HEK293T (cell line): Measurements from ENCODE around the gene EIPR1.

ENCODE experiments used
- CTCF ChIA-PET: fragments of 350-600 bp; formaldehyde crosslinking; extraction: SDS; loops from one replicate; lab custom pipeline; 2021; ENCODE audit warnings: antibody characterized with exemption, inconsistent platforms; lab: Yijun Ruan, JAX
- POLR2A ChIA-PET: fragments of 350-600 bp; formaldehyde crosslinking; extraction: SDS; loops from one replicate; lab custom pipeline; 2020; ENCODE audit warnings: antibody characterized with exemption, inconsistent platforms; lab: Yijun Ruan, JAX
- DNase-seq: peaks from one replicate; pipeline ENCODE4 v3.0.0; 2012; ENCODE audit warnings: mixed read lengths; ENCODE audit errors: extremely low spot score
- ARNT ChIP-seq: fragments of 450-650 bp; IDR thresholded peaks from 2 replicates; pipeline ENCODE4 v1.6.1; 2017; ENCODE audit warnings: mild to moderate bottlenecking
- BHLHE40 ChIP-seq: fragments of 450-650 bp; IDR thresholded peaks from 2 replicates; pipeline ENCODE4 v1.6.1; 2016; ENCODE audit warnings: mild to moderate bottlenecking, moderate library complexity, borderline replicate concordance
- CTBP1 ChIP-seq: fragments of 450-650 bp; IDR thresholded peaks from 2 replicates; pipeline ENCODE4 v1.6.1; 2016; ENCODE audit warnings: borderline replicate concordance
- ELF4 ChIP-seq: fragments of 450-650 bp; IDR thresholded peaks from 2 replicates; pipeline ENCODE4 v1.6.1; 2017; ENCODE audit warnings: antibody characterized with exemption
- FOXA1 ChIP-seq: fragments of 450-650 bp; IDR thresholded peaks from 2 replicates; pipeline ENCODE4 v1.6.1; 2016; ENCODE audit warnings: mild to moderate bottlenecking
- FOXK2 ChIP-seq: fragments of 450-650 bp; IDR thresholded peaks from 2 replicates; pipeline ENCODE4 v1.6.1; 2016; ENCODE audit warnings: mild to moderate bottlenecking
- FOXM1 ChIP-seq: fragments of 450-650 bp; IDR thresholded peaks from 2 replicates; pipeline ENCODE4 v1.6.1; 2017; ENCODE audit warnings: mild to moderate bottlenecking, borderline replicate concordance
- HDGF ChIP-seq: fragments of 450-650 bp; IDR thresholded peaks from 2 replicates; pipeline ENCODE4 v1.6.1; 2017; ENCODE audit warnings: antibody characterized with exemption, borderline replicate concordance
- L3MBTL2 ChIP-seq: fragments of 450-650 bp; conservative IDR thresholded peaks from 2 replicates; pipeline ENCODE4 v1.6.1; 2016; ENCODE audit warnings: mild to moderate bottlenecking
- LEF1 ChIP-seq: fragments of 450-650 bp; IDR thresholded peaks from 2 replicates; pipeline ENCODE4 v1.6.1; 2017; ENCODE audit warnings: mild to moderate bottlenecking, borderline replicate concordance
- NFRKB ChIP-seq: fragments of 450-650 bp; IDR thresholded peaks from 2 replicates; pipeline ENCODE4 v1.6.1; 2016; ENCODE audit warnings: mild to moderate bottlenecking, moderate library complexity
- PKNOX1 ChIP-seq: fragments of 450-650 bp; IDR thresholded peaks from 2 replicates; pipeline ENCODE4 v1.6.1; 2016
- SP1 ChIP-seq: fragments of 450-650 bp; IDR thresholded peaks from 2 replicates; pipeline ENCODE4 v1.6.1; 2017
- SUZ12 ChIP-seq: fragments of 450-650 bp; IDR thresholded peaks from 2 replicates; pipeline ENCODE4 v1.6.1; 2016; ENCODE audit warnings: mild to moderate bottlenecking
- TARDBP ChIP-seq: fragments of 450-650 bp; IDR thresholded peaks from 2 replicates; pipeline ENCODE4 v1.6.1; 2016
- ZNF384 ChIP-seq: fragments of 450-650 bp; IDR thresholded peaks from 2 replicates; pipeline ENCODE4 v1.6.1; 2016

The EIPR1 gene

DNA sequence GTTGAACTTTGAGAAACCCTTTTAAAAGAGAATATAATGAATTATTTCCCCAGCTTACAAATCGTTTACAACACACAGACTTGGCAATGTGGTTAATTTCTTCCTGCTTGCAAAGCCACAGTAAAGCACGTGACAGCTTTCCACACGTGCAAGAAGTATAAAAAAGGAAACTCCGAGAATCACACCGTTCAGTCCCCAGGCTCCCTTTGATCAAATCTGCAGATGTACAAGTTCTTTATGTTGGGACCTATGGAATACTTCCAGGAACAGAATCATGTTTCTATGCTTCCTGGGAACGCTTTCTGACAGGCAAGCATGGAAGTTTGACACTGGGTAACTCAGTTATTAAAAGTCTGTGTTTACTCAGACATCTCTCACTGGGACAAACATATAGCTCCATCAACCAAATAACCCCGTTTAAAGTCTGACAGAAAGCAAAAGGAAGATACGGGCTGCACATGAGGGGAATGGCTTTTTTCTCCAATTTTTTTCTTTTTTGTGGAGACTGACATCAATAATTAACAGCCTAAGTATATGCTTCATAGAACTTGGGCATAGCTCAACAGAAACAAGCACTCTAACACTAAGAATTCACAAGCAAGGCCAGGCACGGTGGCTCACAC is 134.8 kb downstream of the EIPR1 start:
- ChIA-PET CTCF (interaction anchor here (0.6 to 0.7 kb wide), 2 partner anchors 13 to 17 kb away, joined by 3 read pairs; no protein-coding TSS in a partner anchor), POLR2A (no interaction called here)
- DNase-seq, result no peak
- TF ChIP-seq FOXK2 (no peak), HDGF (no peak), BHLHE40 (no peak), SP1 (no peak), TARDBP (no peak)

- no peak for DNase-seq
- no peak for TF ChIP-seq LEF1
- POLR2A ChIA-PET, result no interaction called here
- CTCF ChIA-PET, result interaction anchor here (0.6 kb wide), 1 partner anchor 18 kb away, joined by 3 read pairs; no protein-coding TSS in a partner anchor
Measured at GRCh38 chr2:3241971-3242746, 135.5 kb downstream of the EIPR1 start.

DNA sequence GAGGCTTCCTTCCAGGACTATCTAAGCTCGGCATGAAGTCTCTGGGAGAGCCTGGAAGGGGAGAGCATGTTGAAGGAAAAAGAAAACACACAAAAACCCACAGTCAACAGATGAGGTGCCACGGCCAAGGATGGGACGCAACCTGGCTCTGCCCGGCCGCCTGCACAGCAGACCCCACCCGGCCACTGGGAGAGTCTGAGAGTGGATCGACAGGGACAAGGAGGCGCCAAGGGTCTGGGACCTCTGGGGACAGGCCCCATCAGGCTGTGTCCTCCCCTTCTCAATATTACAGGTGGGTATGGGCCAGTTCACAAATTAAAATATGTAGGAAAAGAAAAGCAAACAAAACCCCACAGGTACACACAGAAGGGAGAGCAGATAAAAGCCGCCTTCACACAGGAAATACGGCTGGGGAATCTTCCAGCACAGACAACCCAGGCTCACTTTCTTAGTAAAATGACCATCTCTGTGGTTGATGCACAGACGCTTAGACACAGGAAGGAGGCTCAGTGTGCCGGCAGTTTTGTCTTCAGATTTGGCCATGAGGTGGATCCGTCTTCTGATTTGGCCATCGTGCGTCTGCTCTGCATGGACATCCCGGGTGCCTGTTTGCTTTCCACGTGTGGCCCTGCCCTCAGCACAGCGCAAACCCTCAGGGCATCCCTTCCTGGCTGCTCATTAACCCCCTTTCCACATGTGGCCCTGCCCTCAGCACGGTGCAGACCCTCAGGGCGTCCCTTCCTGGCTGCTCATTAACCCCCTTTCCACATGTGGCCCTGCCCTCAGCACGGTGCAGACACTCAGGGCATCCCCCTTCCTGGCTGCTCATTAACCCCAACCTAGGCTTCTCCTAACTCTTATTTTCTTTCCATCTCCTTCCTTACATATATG is 138.4 kb downstream of the EIPR1 start:
- ChIA-PET POLR2A (no interaction called here), CTCF (no interaction called here)
- TF ChIP-seq FOXA1, result no peak
- no peak for TF ChIP-seq ZNF384
- TF ChIP-seq TARDBP, result no peak
- TF ChIP-seq PKNOX1, result no peak
- TF ChIP-seq CTBP1, result no peak
- TF ChIP-seq LEF1, result no peak
- TF ChIP-seq NFRKB, result no peak
- TF ChIP-seq L3MBTL2, result no peak
- TF ChIP-seq FOXK2, result no peak
- no peak for TF ChIP-seq BHLHE40
- no peak for DNase-seq

GRCh38 chr2:3236300-3237045 is 141.1 kb downstream of the EIPR1 start:
- TF ChIP-seq ELF4 (no peak), SP1 (no peak), L3MBTL2 (no peak), ARNT (no peak), ZNF384 (no peak), NFRKB (no peak), BHLHE40 (no peak), PKNOX1 (no peak), FOXK2 (no peak), LEF1 (no peak), HDGF (no peak), TARDBP (no peak), SUZ12 (no peak), CTBP1 (no peak), FOXM1 (no peak), FOXA1 (no peak)
- ChIA-PET POLR2A (no interaction called here), CTCF (no interaction called here)
- no peak for DNase-seq

- DNase-seq, result no peak
- TF ChIP-seq CTBP1 (no peak), ELF4 (no peak), HDGF (no peak), SP1 (no peak), LEF1 (no peak), PKNOX1 (no peak), BHLHE40 (no peak), FOXK2 (no peak), ZNF384 (no peak), TARDBP (no peak), ARNT (no peak), SUZ12 (no peak), FOXA1 (no peak), FOXM1 (no peak), L3MBTL2 (no peak), NFRKB (no peak)
- POLR2A ChIA-PET, result no interaction called here
- CTCF ChIA-PET, result no interaction called here
Measured at GRCh38 chr2:3233877-3234276, 143.7 kb downstream of the EIPR1 start.
